WTC11 (cell line): Measurements from ENCODE around the gene ZYG11B. TPM values are rescaled to one million over a fixed set of nuclear protein-coding genes. Genes with fewer than 3 reads are reported as not detected.
A peak's percentile ranks its signal among the peaks of the same experiment; 100 is the strongest.

Experiments
- ATAC-seq: fragments of 200-7000 bp; cut with Tn5 transposase; 2 replicates; pipeline ENCODE4 v1.10.0; 2021; ENCODE audit warnings: mild to moderate bottlenecking, moderate library complexity
- CTCF ChIA-PET: fragments of 300-600 bp; sonication (Branson Sonifier 250); formaldehyde crosslinking; loops from one replicate; lab custom pipeline; 2021; ENCODE audit warnings: antibody characterized with exemption; lab: Charles Lee
- POLR2A ChIA-PET: fragments of 350-600 bp; sonication (Branson Sonifier 250); formaldehyde crosslinking; loops from one replicate; lab custom pipeline; 2021; ENCODE audit warnings: antibody characterized with exemption; lab: Charles Lee
- DNase-seq: peaks from one replicate; pipeline ENCODE4 v3.0.0; 2021; ENCODE audit warnings: low spot score
- H3K27ac Mint-ChIP-seq: 2 replicates; pipeline ENCODE4 v1.8.0; 2021; ENCODE audit warnings: mixed read lengths
- H3K27me3 Mint-ChIP-seq: 2 replicates; pipeline ENCODE4 v1.8.0; 2021; ENCODE audit warnings: low read depth, mild to moderate bottlenecking, moderate library complexity, mixed read lengths
- H3K36me3 Mint-ChIP-seq: 2 replicates; pipeline ENCODE4 v1.8.0; 2021; ENCODE audit warnings: mixed read lengths
- H3K4me1 Mint-ChIP-seq: 2 replicates; pipeline ENCODE4 v1.8.0; 2022; ENCODE audit warnings: mixed read lengths
- H3K4me3 Mint-ChIP-seq: 2 replicates; pipeline ENCODE4 v1.8.0; 2021; ENCODE audit warnings: mild to moderate bottlenecking, moderate library complexity, mixed read lengths
- H3K9me3 Mint-ChIP-seq: 2 replicates; pipeline ENCODE4 v1.8.0; 2021; ENCODE audit warnings: mixed read lengths
- ARID4B ChIP-seq: sonication (generic); formaldehyde crosslinking; IDR thresholded peaks from 2 replicates; pipeline ENCODE4 v1.8.0; 2023; ENCODE audit warnings: missing genetic modification reagents, mild to moderate bottlenecking, borderline replicate concordance
- ELF4 ChIP-seq: sonication (generic); formaldehyde crosslinking; IDR thresholded peaks from 2 replicates; pipeline ENCODE4 v1.8.1; 2022; ENCODE audit warnings: low read depth, mild to moderate bottlenecking, moderate library complexity, missing genetic modification reagents
- GRHL2 ChIP-seq: fragments of 250-450 bp; sonication (Bioruptor Pico); IDR thresholded peaks from 2 replicates; pipeline ENCODE4 v1.8.0; 2022; ENCODE audit warnings: mild to moderate bottlenecking, moderate library complexity; ENCODE audit not compliant: insufficient replicate concordance, severe bottlenecking
- HMGA2 ChIP-seq: fragments of 250-450 bp; sonication (Bioruptor Pico); IDR thresholded peaks from 2 replicates; pipeline ENCODE4 v1.4.0; 2021; ENCODE audit warnings: mild to moderate bottlenecking, moderate library complexity
- MAX ChIP-seq: sonication (generic); formaldehyde crosslinking; IDR thresholded peaks from 2 replicates; pipeline ENCODE4 v1.8.0; 2022; ENCODE audit warnings: mild to moderate bottlenecking, missing genetic modification reagents
- NR2C2 ChIP-seq: sonication (generic); formaldehyde crosslinking; IDR thresholded peaks from 2 replicates; pipeline ENCODE4 v1.8.0; 2022; ENCODE audit warnings: mild to moderate bottlenecking, missing genetic modification reagents
- USF1 ChIP-seq: sonication (generic); formaldehyde crosslinking; IDR thresholded peaks from 2 replicates; pipeline ENCODE4 v1.8.0; 2022; ENCODE audit warnings: mild to moderate bottlenecking, missing genetic modification reagents
- ZBTB21 ChIP-seq: sonication (generic); formaldehyde crosslinking; IDR thresholded peaks from 2 replicates; pipeline ENCODE4 v1.8.1; 2023; ENCODE audit warnings: mild to moderate bottlenecking, missing genetic modification reagents, borderline replicate concordance
- ZNF232 ChIP-seq: sonication (generic); formaldehyde crosslinking; IDR thresholded peaks from 2 replicates; pipeline ENCODE4 v1.8.0; 2022; ENCODE audit warnings: mild to moderate bottlenecking, missing genetic modification reagents
- ZNF317 ChIP-seq: sonication (generic); formaldehyde crosslinking; IDR thresholded peaks from 2 replicates; pipeline ENCODE4 v1.8.1; 2023; ENCODE audit warnings: low read depth, mild to moderate bottlenecking, moderate library complexity, missing genetic modification reagents, borderline replicate concordance
- total RNA-seq: library from RNA; stranded (reverse); gene quantifications from 3 replicates; pipeline ENCODE4 v1.2.3, GENCODE V29; 2021
- TF ChIP-seq, protein P1 (sequence below): sonication (generic); formaldehyde crosslinking; IDR thresholded peaks from 2 replicates; pipeline ENCODE4 v1.8.1; 2022; ENCODE audit warnings: mild to moderate bottlenecking, missing genetic modification reagents, moderate library complexity, borderline replicate concordance
- TF ChIP-seq, protein P2 (sequence below): fragments of 250-450 bp; sonication (Bioruptor Pico); IDR thresholded peaks from 2 replicates; pipeline ENCODE4 v1.8.0; 2021; ENCODE audit warnings: mild to moderate bottlenecking
- TF ChIP-seq, protein P3 (sequence below): sonication (generic); formaldehyde crosslinking; IDR thresholded peaks from 2 replicates; pipeline ENCODE4 v1.8.0; 2023; ENCODE audit warnings: missing genetic modification reagents

ZYG11B gene
- total RNA-seq, 1 experiment from 2014 or later = 19.2 TPM

DNA sequence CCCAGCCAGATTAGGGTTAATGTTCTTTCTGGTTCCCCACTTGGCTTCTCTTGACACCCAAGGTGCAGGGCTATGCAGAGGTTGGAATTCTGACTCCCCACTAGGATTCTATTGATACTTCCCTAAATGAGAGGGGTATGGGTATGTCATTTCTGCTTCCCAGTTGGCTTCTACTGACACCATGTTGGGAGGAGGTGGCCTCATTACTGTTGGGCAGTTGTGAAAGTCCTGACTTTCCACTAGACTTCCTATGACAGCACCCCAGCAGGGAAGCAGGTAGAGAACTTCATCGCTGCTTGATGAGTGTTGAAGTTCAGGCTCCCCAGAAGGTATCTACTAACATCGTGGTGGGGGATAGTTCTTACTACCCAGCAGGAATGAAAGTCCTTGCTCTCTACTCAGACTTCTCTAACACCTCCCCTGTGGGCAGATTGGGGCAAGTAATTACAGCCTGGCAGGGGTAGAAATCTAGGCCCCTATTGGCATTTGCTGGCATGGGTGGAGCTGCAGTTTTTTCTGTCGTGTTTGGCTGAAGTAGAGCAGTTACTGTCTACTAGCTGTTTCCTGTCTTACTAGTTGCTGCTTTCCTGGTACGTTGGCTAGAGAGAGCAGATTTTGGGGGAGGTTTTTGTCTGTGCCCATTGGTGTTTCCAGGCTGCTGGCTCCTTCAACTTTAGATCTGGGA is 41.5 kb downstream of the ZYG11B start:
- H3K27ac Mint-ChIP-seq = no peak overlapping the region

GRCh38 chr1:52769346-52770033 is 43.2 kb downstream of the ZYG11B start:
- H3K27me3 Mint-ChIP-seq = no peaks in the 10 kb centered on the region
- no peaks in the 10 kb centered on the region for H3K4me1 Mint-ChIP-seq
- DNase-seq (no peak), ATAC-seq (no peak)
- H3K36me3 Mint-ChIP-seq = peaks cover 5% of the 10 kb centered on the region; the same call in 1 of the 2 replicates
- no peak overlapping the region for H3K4me3 Mint-ChIP-seq
- ChIA-PET POLR2A (no interaction called here), CTCF (no interaction called here)
- peaks cover 4% of the 10 kb centered on the region; the same call in 1 of the 2 replicates for H3K9me3 Mint-ChIP-seq
- H3K27ac Mint-ChIP-seq = peak overlapping the region; percentile 60; the same call in 1 of the 2 replicates
- TF ChIP-seq USF1 = no peak
- no peak for TF ChIP-seq ZNF317 (CRISPR knock-in tag)
- no peak for TF ChIP-seq MAX (CRISPR knock-in tag)
- TF ChIP-seq ARID4B (CRISPR knock-in tag) = no peak
- TF ChIP-seq, protein P1, sequence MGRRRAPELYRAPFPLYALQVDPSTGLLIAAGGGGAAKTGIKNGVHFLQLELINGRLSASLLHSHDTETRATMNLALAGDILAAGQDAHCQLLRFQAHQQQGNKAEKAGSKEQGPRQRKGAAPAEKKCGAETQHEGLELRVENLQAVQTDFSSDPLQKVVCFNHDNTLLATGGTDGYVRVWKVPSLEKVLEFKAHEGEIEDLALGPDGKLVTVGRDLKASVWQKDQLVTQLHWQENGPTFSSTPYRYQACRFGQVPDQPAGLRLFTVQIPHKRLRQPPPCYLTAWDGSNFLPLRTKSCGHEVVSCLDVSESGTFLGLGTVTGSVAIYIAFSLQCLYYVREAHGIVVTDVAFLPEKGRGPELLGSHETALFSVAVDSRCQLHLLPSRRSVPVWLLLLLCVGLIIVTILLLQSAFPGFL (CRISPR knock-in tag) = no peak
- no peak for TF ChIP-seq ZBTB21
- TF ChIP-seq ELF4 (CRISPR knock-in tag) = no peak
- no peak for TF ChIP-seq NR2C2 (CRISPR knock-in tag)
- TF ChIP-seq, protein P2, sequence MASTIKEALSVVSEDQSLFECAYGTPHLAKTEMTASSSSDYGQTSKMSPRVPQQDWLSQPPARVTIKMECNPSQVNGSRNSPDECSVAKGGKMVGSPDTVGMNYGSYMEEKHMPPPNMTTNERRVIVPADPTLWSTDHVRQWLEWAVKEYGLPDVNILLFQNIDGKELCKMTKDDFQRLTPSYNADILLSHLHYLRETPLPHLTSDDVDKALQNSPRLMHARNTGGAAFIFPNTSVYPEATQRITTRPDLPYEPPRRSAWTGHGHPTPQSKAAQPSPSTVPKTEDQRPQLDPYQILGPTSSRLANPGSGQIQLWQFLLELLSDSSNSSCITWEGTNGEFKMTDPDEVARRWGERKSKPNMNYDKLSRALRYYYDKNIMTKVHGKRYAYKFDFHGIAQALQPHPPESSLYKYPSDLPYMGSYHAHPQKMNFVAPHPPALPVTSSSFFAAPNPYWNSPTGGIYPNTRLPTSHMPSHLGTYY = no peak
- TF ChIP-seq HMGA2 = no peak
- no peak for TF ChIP-seq ZNF232 (CRISPR knock-in tag)
- TF ChIP-seq GRHL2 (CRISPR knock-in tag) = no peak
- TF ChIP-seq, protein P3, sequence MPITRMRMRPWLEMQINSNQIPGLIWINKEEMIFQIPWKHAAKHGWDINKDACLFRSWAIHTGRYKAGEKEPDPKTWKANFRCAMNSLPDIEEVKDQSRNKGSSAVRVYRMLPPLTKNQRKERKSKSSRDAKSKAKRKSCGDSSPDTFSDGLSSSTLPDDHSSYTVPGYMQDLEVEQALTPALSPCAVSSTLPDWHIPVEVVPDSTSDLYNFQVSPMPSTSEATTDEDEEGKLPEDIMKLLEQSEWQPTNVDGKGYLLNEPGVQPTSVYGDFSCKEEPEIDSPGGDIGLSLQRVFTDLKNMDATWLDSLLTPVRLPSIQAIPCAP (CRISPR knock-in tag) = no peak

More for the DNA sequence above, 41.5 kb downstream of the ZYG11B start:
- ATAC-seq (no peak), DNase-seq (no peak)
- H3K9me3 Mint-ChIP-seq = peaks cover 4% of the 10 kb centered on the region; the same call in 1 of the 2 replicates
- no peaks in the 10 kb centered on the region for H3K4me1 Mint-ChIP-seq
- no peak for TF ChIP-seq USF1
- peaks cover 5% of the 10 kb centered on the region; the same call in 1 of the 2 replicates for H3K36me3 Mint-ChIP-seq
- H3K4me3 Mint-ChIP-seq = no peak overlapping the region
- ChIA-PET POLR2A (no interaction called here), CTCF (no interaction called here)
- H3K27me3 Mint-ChIP-seq = no peaks in the 10 kb centered on the region
